Measurements from ENCODE around the gene NTN5.
A peak's percentile ranks its signal among the peaks of the same experiment; 100 is the strongest.

NTN5 gene

GRCh38 chr19:48716562-48717291 is 43.9 kb upstream of the NTN5 start:
- H2AFZ ChIP-seq (ENCODE audit: low read length), result no peak overlapping the region
- H3K27ac ChIP-seq (ENCODE audit: low read depth, low read length, poor library complexity, severe bottlenecking), result no peak overlapping the region
- no peak overlapping the region for H3K4me2 ChIP-seq (ENCODE audit: low read length)
- no peaks in the 10 kb centered on the region for H3F3A ChIP-seq (ENCODE audit: insufficient read depth, low read length)
- H3K9me2 ChIP-seq (ENCODE audit: low read depth, low read length), result no peaks in the 10 kb centered on the region
- no peaks in the 10 kb centered on the region for H4K20me1 ChIP-seq (ENCODE audit: insufficient read depth, low read length)
- H3K36me3 ChIP-seq (ENCODE audit: insufficient read depth, low read length), result no peaks in the 10 kb centered on the region
- no peaks in the 10 kb centered on the region for H3K27me3 ChIP-seq (ENCODE audit: insufficient read depth, low read length)
- H3K4me1 ChIP-seq (ENCODE audit: insufficient read depth, low read length, severe bottlenecking), result peaks cover 40% of the 10 kb centered on the region
- no peak overlapping the region for H3K9ac ChIP-seq (ENCODE audit: low read length)
- H3K9me3 ChIP-seq (ENCODE audit: low read length), result no peaks in the 10 kb centered on the region
- no peaks in the 10 kb centered on the region for H3K79me2 ChIP-seq (ENCODE audit: insufficient read depth, low read length)
- no peak overlapping the region for H3K4me3 ChIP-seq (ENCODE audit: low read depth, low read length, poor library complexity, severe bottlenecking)
- no peak for TF ChIP-seq EZH2 (IDR thresholded peaks at IDR 0.05; ENCODE audit: borderline replicate concordance, low read length)
- no peak for TF ChIP-seq CTCF (IDR thresholded peaks at IDR 0.05; ENCODE audit: low read length)

GRCh38 chr19:48715681-48716171 is 42.9 kb upstream of the NTN5 start:
- Histone ChIP-seq H3K27ac (ENCODE audit: low read depth, low read length, poor library complexity, severe bottlenecking) (no peak overlapping the region), H2AFZ (ENCODE audit: low read length) (no peak overlapping the region), H3F3A (ENCODE audit: insufficient read depth, low read length) (no peaks in the 10 kb centered on the region), H3K79me2 (ENCODE audit: insufficient read depth, low read length) (no peaks in the 10 kb centered on the region), H3K36me3 (ENCODE audit: insufficient read depth, low read length) (no peaks in the 10 kb centered on the region; the same call in 1 of the 2 replicates), H3K9me2 (ENCODE audit: low read depth, low read length) (no peaks in the 10 kb centered on the region), H3K4me2 (ENCODE audit: low read length) (peak overlapping the region; percentile 81), H3K4me3 (ENCODE audit: low read depth, low read length, poor library complexity, severe bottlenecking) (peak overlapping the region; percentile 66), H3K27me3 (ENCODE audit: insufficient read depth, low read length) (peaks cover 5% of the 10 kb centered on the region; the same call in 1 of the 2 replicates), H4K20me1 (ENCODE audit: insufficient read depth, low read length) (no peaks in the 10 kb centered on the region), H3K9ac (ENCODE audit: low read length) (no peak overlapping the region), H3K9me3 (ENCODE audit: low read length) (no peaks in the 10 kb centered on the region), H3K4me1 (ENCODE audit: insufficient read depth, low read length, severe bottlenecking) (peaks cover 36% of the 10 kb centered on the region)
- TF ChIP-seq CTCF (IDR thresholded peaks at IDR 0.05; ENCODE audit: low read length) (no peak), EZH2 (IDR thresholded peaks at IDR 0.05; ENCODE audit: borderline replicate concordance, low read length) (no peak)

GRCh38 chr19:48714759-48715675 is 42.2 kb upstream of the NTN5 start:
- no peaks in the 10 kb centered on the region for H3K9me2 ChIP-seq (ENCODE audit: low read depth, low read length)
- TF ChIP-seq CTCF (IDR thresholded peaks at IDR 0.05; ENCODE audit: low read length) (no peak), EZH2 (IDR thresholded peaks at IDR 0.05; ENCODE audit: borderline replicate concordance, low read length) (no peak)
- H3K9me3 ChIP-seq (ENCODE audit: low read length), result no peaks in the 10 kb centered on the region
- no peaks in the 10 kb centered on the region for H3F3A ChIP-seq (ENCODE audit: insufficient read depth, low read length)
- H3K27me3 ChIP-seq (ENCODE audit: insufficient read depth, low read length), result peaks cover 5% of the 10 kb centered on the region; the same call in 1 of the 2 replicates
- H3K4me1 ChIP-seq (ENCODE audit: insufficient read depth, low read length, severe bottlenecking), result peaks cover 32% of the 10 kb centered on the region
- no peaks in the 10 kb centered on the region for H4K20me1 ChIP-seq (ENCODE audit: insufficient read depth, low read length)
- H2AFZ ChIP-seq (ENCODE audit: low read length), result no peak overlapping the region
- peak overlapping the region; percentile 81 for H3K4me2 ChIP-seq (ENCODE audit: low read length)
- no peaks in the 10 kb centered on the region; the same call in 1 of the 2 replicates for H3K36me3 ChIP-seq (ENCODE audit: insufficient read depth, low read length)
- H3K27ac ChIP-seq (ENCODE audit: low read depth, low read length, poor library complexity, severe bottlenecking), result no peak overlapping the region
- peak overlapping the region; percentile 69 for H3K9ac ChIP-seq (ENCODE audit: low read length)
- peak overlapping the region; percentile 66 for H3K4me3 ChIP-seq (ENCODE audit: low read depth, low read length, poor library complexity, severe bottlenecking)
- H3K79me2 ChIP-seq (ENCODE audit: insufficient read depth, low read length), result no peaks in the 10 kb centered on the region
